H9 (cell line): ENCODE results near the gene CX3CR1. TPM values are rescaled to one million over a fixed set of nuclear protein-coding genes. Genes with fewer than 3 reads are reported as not detected.

ENCODE experiments used
- DNase-seq: peaks from one replicate; pipeline ENCODE4 v3.0.0-alpha.2; 2017
- H2AFZ ChIP-seq: one replicate; pipeline ENCODE4 v1.6.1; 2013; ENCODE audit warnings: mild to moderate bottlenecking, low read length, control low read depth, moderate library complexity
- H2AK5ac ChIP-seq: 2 replicates; pipeline ENCODE4 v1.6.1; 2013; ENCODE audit warnings: low read length, control low read depth, mixed read lengths; ENCODE audit not compliant: insufficient read length
- H2BK120ac ChIP-seq: one replicate; pipeline ENCODE4 v1.6.1; 2013; ENCODE audit warnings: low read depth, mild to moderate bottlenecking, low read length, control low read depth, inconsistent platforms; ENCODE audit not compliant: poor library complexity, severe bottlenecking
- H2BK12ac ChIP-seq: 2 replicates; pipeline ENCODE4 v1.6.1; 2013; ENCODE audit warnings: low read length, control low read depth, mixed read lengths, low read depth; ENCODE audit not compliant: insufficient read length
- H2BK15ac ChIP-seq: 2 replicates; pipeline ENCODE4 v1.6.1; 2013; ENCODE audit warnings: low read depth, low read length, control low read depth
- H2BK20ac ChIP-seq: one replicate; pipeline ENCODE4 v1.6.1; 2013; ENCODE audit warnings: low read depth, mild to moderate bottlenecking, low read length, control low read depth, inconsistent platforms; ENCODE audit not compliant: poor library complexity, severe bottlenecking
- H2BK5ac ChIP-seq: 2 replicates; pipeline ENCODE4 v1.6.1; 2013; ENCODE audit warnings: low read length, control low read depth, mixed read lengths; ENCODE audit not compliant: insufficient read length
- H3K14ac ChIP-seq: 2 replicates; pipeline ENCODE4 v1.6.1; 2013; ENCODE audit warnings: low read length, control low read depth; ENCODE audit not compliant: insufficient read depth
- H3K18ac ChIP-seq: 2 replicates; pipeline ENCODE4 v1.6.1; 2013; ENCODE audit warnings: low read depth, mild to moderate bottlenecking, mixed read lengths, low read length, control low read depth; ENCODE audit not compliant: insufficient read length
- H3K23ac ChIP-seq: 2 replicates; pipeline ENCODE4 v1.6.1; 2013; ENCODE audit warnings: low read length, control low read depth, mixed read lengths, low read depth; ENCODE audit not compliant: insufficient read length
- H3K23me2 ChIP-seq: 2 replicates; pipeline ENCODE4 v1.6.1; 2013; ENCODE audit warnings: low read depth, mild to moderate bottlenecking, mixed read lengths, low read length, control low read depth; ENCODE audit not compliant: insufficient read length, poor library complexity, severe bottlenecking
- H3K27ac ChIP-seq: 2 replicates; pipeline ENCODE4 v1.5.1; 2013; ENCODE audit warnings: low read length, control low read depth, mixed read lengths, low read depth; ENCODE audit not compliant: insufficient read length
- H3K27me3 ChIP-seq: 2 replicates; pipeline ENCODE4 v1.6.1; 2013; ENCODE audit warnings: low read length, control low read depth, inconsistent platforms; ENCODE audit not compliant: insufficient read depth
- H3K4ac ChIP-seq: 2 replicates; pipeline ENCODE4 v1.6.1; 2013; ENCODE audit warnings: low read depth, mild to moderate bottlenecking, control low read depth, inconsistent platforms, low read length, moderate library complexity
- H3K4me1 ChIP-seq: 2 replicates; pipeline ENCODE4 v1.6.1; 2013; ENCODE audit warnings: low read length, control low read depth, inconsistent platforms; ENCODE audit not compliant: insufficient read depth
- H3K4me2 ChIP-seq: 2 replicates; pipeline ENCODE4 v1.6.1; 2013; ENCODE audit warnings: low read length, control low read depth, mixed read lengths; ENCODE audit not compliant: insufficient read length, insufficient read depth
- H3K56ac ChIP-seq: 2 replicates; pipeline ENCODE4 v1.6.1; 2013; ENCODE audit warnings: low read depth, mild to moderate bottlenecking, mixed read lengths, low read length, control low read depth; ENCODE audit not compliant: insufficient read length
- H3K79me1 ChIP-seq: 2 replicates; pipeline ENCODE4 v1.6.1; 2013; ENCODE audit warnings: low read depth, mild to moderate bottlenecking, moderate library complexity, low read length, control low read depth, inconsistent platforms; ENCODE audit not compliant: insufficient read depth, poor library complexity, severe bottlenecking
- H3K79me2 ChIP-seq: 2 replicates; pipeline ENCODE4 v1.6.1; 2013; ENCODE audit warnings: low read length, control low read depth, inconsistent platforms; ENCODE audit not compliant: insufficient read depth
- H3K9ac ChIP-seq: 2 replicates; pipeline ENCODE4 v1.6.1; 2013; ENCODE audit warnings: low read length, control low read depth, mixed read lengths; ENCODE audit not compliant: insufficient read length; ENCODE audit errors: extremely low read depth
- H3K9me3 ChIP-seq: one replicate; pipeline ENCODE4 v1.6.1; 2013; ENCODE audit warnings: low read depth, low read length, inconsistent platforms; ENCODE audit not compliant: control insufficient read depth
- H3T11ph ChIP-seq: one replicate; pipeline ENCODE4 v1.6.1; 2013; ENCODE audit warnings: mild to moderate bottlenecking, low read length, control low read depth, inconsistent platforms
- H4K20me1 ChIP-seq: one replicate; pipeline ENCODE4 v1.6.1; 2013; ENCODE audit not compliant: control insufficient read depth, insufficient read length, insufficient read depth
- H4K5ac ChIP-seq: 2 replicates; pipeline ENCODE4 v1.6.1; 2013; ENCODE audit warnings: low read depth, mild to moderate bottlenecking, mixed read lengths, low read length, control low read depth; ENCODE audit not compliant: insufficient read length
- H4K8ac ChIP-seq: replicated peaks from 2 replicates; pipeline ENCODE4 v1.6.1; 2013; ENCODE audit warnings: low read length, control low read depth, mixed read lengths, low read depth; ENCODE audit not compliant: insufficient read length
- H4K91ac ChIP-seq: 2 replicates; pipeline ENCODE4 v1.6.1; 2013; ENCODE audit warnings: low read depth, mild to moderate bottlenecking, moderate library complexity, mixed read lengths, low read length, control low read depth; ENCODE audit not compliant: insufficient read length
- H3K27ac Mint-ChIP-seq, 3 experiments: 2 replicates in 2 of 3; 3 replicates in 1 of 3; pipeline ENCODE4 v1.8.0; 2020 to 2021; ENCODE audit warnings: mixed read lengths in 3 of 3, mild to moderate bottlenecking in 1 of 3, moderate library complexity in 1 of 3
- H3K27me3 Mint-ChIP-seq: 2 replicates; pipeline ENCODE4 v1.8.0; 2021; ENCODE audit warnings: low read depth, mild to moderate bottlenecking, moderate library complexity, mixed read lengths
- H3K36me3 Mint-ChIP-seq, 3 experiments: 2 replicates in 2 of 3; 3 replicates in 1 of 3; pipeline ENCODE4 v1.8.0; 2020 to 2021; ENCODE audit warnings: low read depth in 3 of 3, mixed read lengths in 3 of 3; ENCODE audit not compliant: insufficient read depth in 1 of 3
- H3K4me1 Mint-ChIP-seq, 2 experiments: 2 replicates each; pipeline ENCODE4 v1.8.0; 2020; ENCODE audit warnings: mixed read lengths in 2 of 2
- H3K4me3 Mint-ChIP-seq, 2 experiments: 2 replicates in 1 of 2; 3 replicates in 1 of 2; pipeline ENCODE4 v1.8.0; 2020 to 2021; ENCODE audit warnings: mild to moderate bottlenecking in 2 of 2, mixed read lengths in 2 of 2, moderate library complexity in 1 of 2
- H3K9me3 Mint-ChIP-seq, 2 experiments: 2 replicates in 1 of 2; 3 replicates in 1 of 2; pipeline ENCODE4 v1.8.0; 2020; ENCODE audit warnings: mild to moderate bottlenecking in 2 of 2, mixed read lengths in 2 of 2, moderate library complexity in 1 of 2
- total RNA-seq: library from RNA; stranded (reverse); gene quantifications from 2 replicates; pipeline ENCODE4 v1.2.1, GENCODE V29; 2021
- TF ChIP-seq, protein P1 (sequence below): fragments of 200-600 bp; sonication (generic); conservative IDR thresholded peaks from 3 replicates; pipeline ENCODE4 v1.8.0; 2021; ENCODE audit warnings: antibody characterized with exemption, mild to moderate bottlenecking

Gene CX3CR1
- total RNA-seq, 1 experiment from 2014 or later, result not detected

DNA sequence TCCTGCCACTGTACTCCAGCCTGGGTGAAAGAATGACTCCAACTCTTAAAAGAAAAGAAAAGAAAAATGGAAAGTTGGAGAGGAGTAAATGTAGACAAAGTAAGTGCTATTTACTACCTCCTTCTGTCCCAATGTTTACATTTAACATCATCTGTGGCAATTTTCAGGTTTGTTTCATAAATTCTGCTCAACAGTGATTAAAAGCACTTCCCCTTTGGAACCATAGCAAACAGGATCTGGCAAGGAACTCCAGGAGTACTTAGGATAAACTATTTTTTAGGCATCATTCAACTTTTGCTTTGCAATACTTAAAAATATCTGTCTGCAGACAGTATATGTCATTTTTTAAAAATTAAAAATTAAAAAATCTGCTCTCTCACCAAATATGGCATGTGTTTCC is 5.5 kb upstream of the CX3CR1 start:
- Histone ChIP-seq H2AK5ac (no peak overlapping the region), H3K18ac (no peak overlapping the region), H3K4me2 (no peak overlapping the region), H2BK12ac (no peak overlapping the region), H3K23ac (no peak overlapping the region), H3K9ac (no peak overlapping the region), H3K9me3 (no peaks in the 10 kb centered on the region), H3K27ac (no peak overlapping the region), H4K20me1 (no peaks in the 10 kb centered on the region), H2AFZ (no peak overlapping the region), H3K56ac (no peak overlapping the region), H2BK20ac (no peak overlapping the region), H4K91ac (no peak overlapping the region), H4K5ac (no peak overlapping the region), H3K79me2 (no peaks in the 10 kb centered on the region), H3T11ph (no peak overlapping the region), H2BK15ac (no peak overlapping the region), H3K14ac (no peak overlapping the region), H4K8ac (no peak overlapping the region), H3K23me2 (no peaks in the 10 kb centered on the region), H3K4ac (no peak overlapping the region), H3K79me1 (no peaks in the 10 kb centered on the region), H3K27me3 (no peaks in the 10 kb centered on the region), H2BK120ac (no peak overlapping the region), H3K4me1 (no peaks in the 10 kb centered on the region; the same call in 1 of the 2 replicates), H2BK5ac (no peak overlapping the region)
- no peak for DNase-seq
- H3K4me3 Mint-ChIP-seq, result no peak overlapping the region
- H3K9me3 Mint-ChIP-seq, result no peaks in the 10 kb centered on the region
- TF ChIP-seq, protein P1, sequence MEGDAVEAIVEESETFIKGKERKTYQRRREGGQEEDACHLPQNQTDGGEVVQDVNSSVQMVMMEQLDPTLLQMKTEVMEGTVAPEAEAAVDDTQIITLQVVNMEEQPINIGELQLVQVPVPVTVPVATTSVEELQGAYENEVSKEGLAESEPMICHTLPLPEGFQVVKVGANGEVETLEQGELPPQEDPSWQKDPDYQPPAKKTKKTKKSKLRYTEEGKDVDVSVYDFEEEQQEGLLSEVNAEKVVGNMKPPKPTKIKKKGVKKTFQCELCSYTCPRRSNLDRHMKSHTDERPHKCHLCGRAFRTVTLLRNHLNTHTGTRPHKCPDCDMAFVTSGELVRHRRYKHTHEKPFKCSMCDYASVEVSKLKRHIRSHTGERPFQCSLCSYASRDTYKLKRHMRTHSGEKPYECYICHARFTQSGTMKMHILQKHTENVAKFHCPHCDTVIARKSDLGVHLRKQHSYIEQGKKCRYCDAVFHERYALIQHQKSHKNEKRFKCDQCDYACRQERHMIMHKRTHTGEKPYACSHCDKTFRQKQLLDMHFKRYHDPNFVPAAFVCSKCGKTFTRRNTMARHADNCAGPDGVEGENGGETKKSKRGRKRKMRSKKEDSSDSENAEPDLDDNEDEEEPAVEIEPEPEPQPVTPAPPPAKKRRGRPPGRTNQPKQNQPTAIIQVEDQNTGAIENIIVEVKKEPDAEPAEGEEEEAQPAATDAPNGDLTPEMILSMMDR, result no peak
- no peaks in the 10 kb centered on the region for H3K36me3 Mint-ChIP-seq
- no peak overlapping the region for H3K27ac Mint-ChIP-seq
- H3K4me1 Mint-ChIP-seq, result peaks cover 14 to 17% of the 10 kb centered on the region in 2 experiments
- H3K27me3 Mint-ChIP-seq, result no peaks in the 10 kb centered on the region
